HG02623 (cell line): ENCODE data around the gene LOXHD1.

ENCODE experiments used
- ATAC-seq: cut with Tn5 transposase; IDR thresholded peaks from one replicate; pipeline ENCODE4 v1.9.1; 2021; ENCODE audit warnings: moderate library complexity; ENCODE audit not compliant: unreplicated experiment

Gene LOXHD1

DNA sequence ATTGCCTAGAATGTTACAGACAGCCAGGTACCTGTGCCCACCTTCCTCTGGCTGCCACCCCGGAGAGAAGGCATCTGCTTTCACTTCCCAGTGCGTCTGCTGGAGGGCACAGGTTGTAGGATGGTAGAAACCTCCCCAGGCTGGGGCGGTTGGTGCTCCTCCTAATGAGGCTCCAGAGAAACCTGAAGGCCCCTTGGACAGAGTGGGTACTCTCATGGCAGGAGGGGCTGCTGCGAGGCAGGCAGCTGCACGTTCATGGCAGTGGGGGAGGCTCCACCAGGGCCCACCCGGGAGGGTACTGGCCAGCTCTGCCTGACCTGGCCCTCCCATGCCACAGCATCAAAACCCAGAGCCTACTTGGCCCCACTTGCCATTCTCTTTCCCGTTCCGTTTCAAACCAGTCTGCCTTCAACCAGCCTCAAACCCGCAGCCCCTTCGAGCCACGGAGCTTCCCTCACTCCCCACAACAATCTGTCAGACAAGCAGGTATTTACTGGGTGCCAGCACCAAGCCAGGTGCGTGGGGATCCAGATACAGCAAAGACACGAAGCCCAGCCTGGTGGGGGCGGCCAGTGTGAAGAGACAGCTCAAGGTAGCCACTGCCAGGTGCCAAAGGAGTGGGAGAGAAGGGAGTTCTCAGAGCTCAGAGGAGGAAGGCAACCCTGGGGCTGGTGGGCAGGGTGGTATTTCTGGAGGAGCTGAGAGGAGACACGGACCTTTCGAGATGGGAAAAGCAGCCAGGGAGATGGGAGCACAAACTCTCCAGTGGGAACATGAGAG lies 229.6 kb downstream of the LOXHD1 start:
- no peak for ATAC-seq
